HG03354 (cell line): Measurements from ENCODE around the gene CNTNAP1.

Experiments used
- ATAC-seq: cut with Tn5 transposase; IDR thresholded peaks from one replicate; pipeline ENCODE4 v1.9.1; 2021; ENCODE audit warnings: mild to moderate bottlenecking; ENCODE audit not compliant: unreplicated experiment, poor library complexity, severe bottlenecking

The CNTNAP1 gene

GRCh38 chr17:42669977-42670788 lies 12.1 kb upstream of the CNTNAP1 start:
- ATAC-seq, result no peak

- ATAC-seq, result no peak
Observed at GRCh38 chr17:42670789-42671657, 11.3 kb upstream of the CNTNAP1 start.

GRCh38 chr17:42672038-42672437 lies 10.3 kb upstream of the CNTNAP1 start:
- no peak for ATAC-seq

- no peak for ATAC-seq
Observed at GRCh38 chr17:42673266-42673884, 9.0 kb upstream of the CNTNAP1 start.

- no peak for ATAC-seq
Observed at GRCh38 chr17:42673885-42674754, 8.2 kb upstream of the CNTNAP1 start.

- ATAC-seq, result no peak
Observed at GRCh38 chr17:42674755-42675347, 7.5 kb upstream of the CNTNAP1 start.

- ATAC-seq, result no peak
Observed at GRCh38 chr17:42675348-42675964, 6.9 kb upstream of the CNTNAP1 start.

GRCh38 chr17:42675965-42676423 lies 6.3 kb upstream of the CNTNAP1 start:
- ATAC-seq, result no peak

GRCh38 chr17:42676424-42677011 lies 5.8 kb upstream of the CNTNAP1 start, which contains the start of gene PLEKHH3:
PLEKHH3 (minus strand) TSS chr17:42676994; CDS start chr17:42676563, 431 bp downstream.
- ATAC-seq, result no peak

GRCh38 chr17:42677012-42677857 lies 5.1 kb upstream of the CNTNAP1 start:
- peak; percentile 67 for ATAC-seq

- peak; percentile 22 for ATAC-seq
Observed at GRCh38 chr17:42677921-42678781, 4.2 kb upstream of the CNTNAP1 start.

GRCh38 chr17:42678951-42679491 lies 3.3 kb upstream of the CNTNAP1 start:
- ATAC-seq, result no peak

GRCh38 chr17:42679492-42680330 lies 2.6 kb upstream of the CNTNAP1 start:
- peak; percentile 21 for ATAC-seq

GRCh38 chr17:42680331-42680808 lies 2.0 kb upstream of the CNTNAP1 start:
- no peak for ATAC-seq
